GM18867 (cell line): ENCODE results near the gene CPT1C.
A peak's percentile ranks its signal among the peaks of the same experiment; 100 is the strongest.

Source experiments
- ATAC-seq: cut with Tn5 transposase; IDR thresholded peaks from one replicate; pipeline ENCODE4 v1.9.1; 2021; ENCODE audit warnings: mild to moderate bottlenecking, moderate library complexity; ENCODE audit not compliant: unreplicated experiment

CPT1C gene

DNA sequence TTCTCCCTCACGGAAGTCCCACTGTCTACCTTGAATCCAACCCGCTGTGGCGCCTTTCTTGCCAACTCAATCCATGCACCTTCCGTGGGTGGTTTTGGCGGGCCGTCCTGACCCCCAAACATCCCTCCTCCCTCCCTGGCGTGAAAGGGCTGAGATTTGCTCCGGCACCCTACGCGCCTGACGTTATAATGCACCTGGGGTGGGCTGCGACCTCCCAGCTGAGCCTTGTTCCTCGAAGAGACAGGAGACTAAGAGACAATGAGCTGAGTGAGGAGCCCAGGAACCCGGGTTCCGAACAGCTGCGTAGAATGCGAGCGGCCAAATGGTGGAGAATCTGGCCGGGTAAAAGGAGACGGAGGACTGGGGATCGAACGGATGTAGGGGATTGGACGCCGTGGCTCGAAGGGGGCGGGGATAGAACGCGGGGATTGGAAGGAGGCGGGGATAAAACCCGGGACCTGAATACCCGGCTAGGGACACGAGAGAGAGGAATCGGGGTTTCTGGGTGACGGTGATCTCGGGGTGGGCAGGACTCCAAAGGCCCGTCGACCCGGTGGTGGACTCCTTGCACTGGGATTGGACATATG is at the start of gene CPT1C:
CPT1C (plus strand) TSS at position 461 of the 587 bp plus-strand sequence. CDS start 1,137 bp downstream, outside the sequence.
- ATAC-seq = no peak

GRCh38 chr19:49641688-49642491 is 49.0 kb upstream of the CPT1C start, which contains the start of gene SCAF1:
Gene SCAF1, plus strand, starts transcription at chr19:49642209. Its CDS starts 2,818 bp downstream, at chr19:49645027.
- peak; percentile 59 for ATAC-seq

DNA sequence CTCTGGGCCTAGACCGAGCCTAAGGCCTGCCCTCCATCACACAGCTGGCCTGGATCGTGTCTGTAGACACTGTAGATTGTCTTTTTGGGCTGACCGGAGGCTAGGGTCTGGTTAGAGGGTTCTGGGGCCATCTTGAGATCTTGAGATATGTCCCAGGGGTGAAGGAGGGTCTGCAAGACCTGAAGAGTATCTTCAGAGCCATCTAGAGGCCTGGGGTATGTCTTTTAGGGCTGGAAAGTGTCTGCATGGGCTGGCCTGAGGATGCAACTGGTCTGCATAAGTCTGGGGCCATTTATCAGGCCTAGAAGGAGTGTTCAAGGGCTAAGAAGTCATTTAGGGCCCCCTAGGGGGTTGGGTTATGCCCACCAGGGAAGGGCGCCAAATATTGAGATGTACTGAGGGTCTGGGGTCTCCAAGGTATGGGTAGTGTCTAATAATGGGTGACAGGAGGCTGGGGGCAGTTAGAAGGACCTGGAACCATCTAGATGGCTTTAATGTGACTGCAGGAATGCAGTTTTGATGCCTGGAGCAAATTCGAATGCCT is 48.4 kb upstream of the CPT1C start:
- no peak for ATAC-seq

DNA sequence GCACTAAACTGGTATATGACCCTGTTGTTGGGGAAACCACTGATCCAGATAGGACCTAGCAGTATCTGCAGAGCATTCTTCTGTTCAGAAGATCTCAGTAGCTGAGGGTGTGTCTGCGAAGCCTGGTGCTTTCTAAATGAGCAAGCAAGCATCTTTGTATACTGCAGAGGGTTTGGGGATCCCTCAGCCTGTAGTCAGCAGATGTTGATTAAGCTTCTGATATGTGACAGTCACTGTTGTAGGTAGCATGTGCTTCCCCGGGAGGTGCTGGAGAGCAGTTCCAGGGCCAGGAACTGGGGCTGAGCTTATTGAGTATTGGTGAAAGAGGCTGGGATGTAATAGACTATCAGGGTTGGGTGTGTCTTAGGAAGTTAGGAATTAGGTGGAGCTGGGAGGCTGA is 47.5 kb upstream of the CPT1C start:
- no peak for ATAC-seq

DNA sequence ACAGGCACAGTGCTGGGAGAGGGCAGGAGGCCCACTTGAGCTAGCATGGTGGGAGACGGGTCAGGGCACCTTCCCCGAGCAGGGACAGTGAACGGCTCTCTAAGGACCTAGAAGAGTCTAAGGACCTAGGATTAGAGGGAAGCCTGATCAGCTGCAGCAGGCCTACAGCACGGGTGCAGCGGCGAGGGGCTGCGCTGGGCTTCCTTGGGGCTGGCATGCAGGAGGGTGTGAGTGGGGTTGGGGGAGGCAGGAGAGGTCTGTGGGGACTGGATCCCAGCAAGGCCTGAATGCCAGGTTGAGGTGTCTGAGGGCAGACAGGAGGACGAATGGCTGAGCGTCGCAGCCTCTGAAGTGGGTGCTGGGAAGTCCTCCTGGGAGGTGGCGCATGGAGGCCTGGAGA is 45.3 kb upstream of the CPT1C start:
- ATAC-seq = no peak

DNA sequence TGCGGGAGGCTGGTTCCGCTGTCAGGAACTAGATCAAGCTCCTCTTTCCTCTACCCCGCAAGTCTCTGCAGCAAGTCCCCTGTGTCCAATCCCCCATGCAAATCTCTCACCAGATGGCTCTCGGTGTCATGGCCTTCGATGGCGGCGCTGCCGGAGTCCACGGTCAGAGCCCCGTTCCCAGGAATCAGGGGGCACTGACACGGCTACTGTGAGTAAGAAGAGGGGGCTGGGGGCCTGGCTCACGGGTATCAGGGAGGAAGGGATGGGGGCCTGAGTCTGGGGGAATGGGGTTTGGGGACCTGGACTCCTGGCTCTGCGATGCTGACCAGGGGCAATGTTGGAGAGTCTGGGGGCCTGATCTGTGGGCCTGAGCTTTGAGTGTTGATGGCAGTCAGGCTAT is 44.9 kb upstream of the CPT1C start:
- ATAC-seq = no peak

DNA sequence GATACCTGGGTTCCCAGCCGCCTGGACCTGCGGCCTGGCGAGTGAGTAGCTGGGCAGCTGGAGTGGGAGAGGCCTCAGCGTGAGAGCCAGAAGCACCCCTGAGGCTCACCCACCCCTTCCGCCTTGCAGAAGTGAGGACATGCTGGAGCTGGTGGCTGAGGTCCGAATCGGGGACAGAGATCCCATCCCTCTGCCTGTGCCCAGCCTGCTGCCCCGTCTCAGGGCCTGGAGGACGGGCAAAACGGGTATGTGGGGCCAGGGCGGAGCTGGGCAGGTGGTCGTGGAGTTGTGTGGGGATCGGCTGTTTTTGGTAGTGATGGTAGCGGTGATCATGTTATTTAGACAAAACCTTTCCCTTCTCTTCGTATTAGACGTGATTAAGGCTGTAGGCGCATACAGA is 44.3 kb upstream of the CPT1C start:
- ATAC-seq = no peak

GRCh38 chr19:49651029-49651819 is 39.7 kb upstream of the CPT1C start:
- no peak for ATAC-seq

DNA sequence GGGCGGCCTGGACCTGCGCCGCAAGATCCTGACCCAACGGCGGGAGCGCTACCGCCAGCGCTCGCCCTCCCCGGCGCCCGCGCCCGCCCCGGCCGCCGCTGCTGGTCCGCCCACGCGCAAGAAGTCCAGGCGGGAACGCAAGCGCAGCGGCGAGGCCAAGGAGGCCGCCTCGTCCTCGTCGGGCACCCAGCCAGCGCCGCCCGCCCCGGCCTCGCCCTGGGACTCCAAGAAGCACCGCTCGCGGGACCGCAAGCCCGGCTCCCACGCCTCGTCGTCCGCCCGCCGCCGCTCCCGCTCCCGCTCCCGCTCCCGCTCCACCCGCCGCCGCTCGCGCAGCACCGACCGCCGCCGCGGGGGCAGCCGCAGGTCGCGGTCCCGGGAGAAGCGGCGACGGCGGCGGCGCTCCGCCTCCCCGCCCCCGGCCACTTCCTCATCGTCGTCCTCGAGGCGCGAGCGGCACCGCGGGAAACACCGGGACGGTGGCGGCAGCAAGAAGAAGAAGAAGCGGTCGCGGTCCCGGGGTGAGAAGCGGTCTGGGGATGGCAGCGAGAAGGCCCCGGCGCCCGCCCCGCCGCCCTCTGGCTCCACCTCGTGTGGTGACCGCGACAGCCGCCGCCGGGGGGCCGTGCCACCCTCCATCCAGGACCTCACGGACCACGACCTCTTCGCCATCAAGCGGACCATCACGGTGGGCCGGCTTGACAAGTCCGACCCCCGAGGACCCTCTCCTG is 38.9 kb upstream of the CPT1C start:
- ATAC-seq = no peak

DNA sequence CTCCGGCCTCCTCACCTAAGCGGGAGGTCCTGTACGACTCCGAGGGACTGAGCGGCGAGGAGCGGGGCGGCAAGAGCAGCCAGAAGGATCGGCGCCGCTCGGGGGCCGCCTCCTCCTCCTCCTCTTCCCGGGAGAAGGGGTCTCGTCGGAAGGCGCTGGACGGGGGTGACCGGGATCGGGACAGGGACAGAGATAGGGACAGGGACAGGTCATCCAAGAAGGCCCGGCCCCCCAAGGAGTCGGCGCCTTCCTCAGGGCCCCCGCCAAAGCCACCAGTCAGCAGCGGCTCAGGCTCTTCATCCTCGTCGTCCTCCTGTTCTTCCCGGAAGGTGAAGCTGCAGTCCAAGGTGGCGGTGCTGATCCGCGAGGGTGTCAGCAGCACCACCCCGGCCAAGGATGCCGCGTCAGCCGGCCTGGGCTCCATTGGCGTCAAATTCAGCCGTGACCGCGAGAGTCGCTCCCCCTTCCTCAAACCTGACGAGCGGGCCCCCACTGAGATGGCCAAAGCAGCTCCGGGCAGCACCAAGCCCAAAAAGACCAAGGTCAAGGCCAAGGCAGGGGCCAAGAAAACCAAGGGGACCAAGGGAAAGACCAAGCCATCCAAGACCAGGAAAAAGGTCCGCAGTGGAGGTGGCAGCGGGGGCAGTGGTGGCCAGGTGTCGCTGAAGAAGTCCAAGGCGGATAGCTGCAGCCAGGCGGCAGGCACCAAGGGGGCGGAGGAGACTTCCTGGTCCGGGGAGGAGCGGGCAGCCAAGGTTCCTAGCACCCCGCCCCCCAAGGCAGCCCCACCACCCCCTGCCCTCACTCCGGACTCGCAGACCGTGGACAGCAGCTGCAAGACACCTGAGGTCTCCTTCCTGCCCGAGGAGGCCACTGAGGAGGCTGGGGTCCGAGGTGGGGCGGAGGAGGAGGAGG is 38.1 kb upstream of the CPT1C start:
- no peak for ATAC-seq

- no peak for ATAC-seq
Observed at GRCh38 chr19:49653466-49653806, 37.5 kb upstream of the CPT1C start.

GRCh38 chr19:49654581-49654980 is 36.3 kb upstream of the CPT1C start:
- no peak for ATAC-seq

DNA sequence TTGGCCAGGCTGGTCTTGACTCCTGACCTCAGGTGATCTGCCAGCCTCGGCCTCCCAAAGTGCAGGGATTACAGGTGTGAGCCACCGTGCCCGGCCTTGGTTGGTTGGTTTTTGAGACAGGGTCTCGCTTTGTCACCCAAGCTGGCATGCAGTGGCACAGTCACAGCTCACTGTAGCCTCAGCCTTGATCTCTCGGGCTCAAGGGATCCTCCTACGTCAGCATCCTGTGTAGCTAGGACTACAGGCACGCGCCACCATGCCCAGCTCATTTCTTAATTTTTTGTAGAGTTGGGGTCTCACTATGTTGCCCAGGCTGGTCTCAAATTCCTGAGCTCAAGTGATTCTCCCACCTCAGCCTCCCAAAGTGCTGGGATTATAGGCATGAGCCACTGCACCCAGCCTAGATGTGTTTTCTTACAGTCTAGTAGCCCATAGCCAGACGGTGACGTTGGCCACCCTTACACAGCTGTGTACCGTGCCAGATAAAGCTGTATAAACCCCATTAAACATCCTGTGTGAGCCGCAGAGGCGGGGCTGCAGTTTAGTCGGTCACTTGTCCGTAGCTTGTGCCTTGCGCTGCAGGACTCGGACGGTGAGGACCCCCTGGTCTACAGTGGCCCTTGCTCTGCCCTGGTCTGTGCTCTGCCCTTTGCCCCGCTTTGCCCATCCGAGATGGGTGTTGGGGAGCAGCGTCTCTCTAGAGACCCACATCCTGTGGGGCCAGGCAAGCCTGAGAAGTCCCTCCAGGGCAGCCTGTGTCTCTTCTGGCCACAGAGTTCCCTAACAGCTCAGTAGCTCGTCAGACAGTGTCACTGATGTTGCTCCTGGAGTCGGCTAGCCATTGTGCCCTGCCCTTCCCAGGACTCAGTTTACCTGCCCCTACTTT is 35.1 kb upstream of the CPT1C start:
- no peak for ATAC-seq

GRCh38 chr19:49656456-49657109 is 34.3 kb upstream of the CPT1C start:
- ATAC-seq = no peak

DNA sequence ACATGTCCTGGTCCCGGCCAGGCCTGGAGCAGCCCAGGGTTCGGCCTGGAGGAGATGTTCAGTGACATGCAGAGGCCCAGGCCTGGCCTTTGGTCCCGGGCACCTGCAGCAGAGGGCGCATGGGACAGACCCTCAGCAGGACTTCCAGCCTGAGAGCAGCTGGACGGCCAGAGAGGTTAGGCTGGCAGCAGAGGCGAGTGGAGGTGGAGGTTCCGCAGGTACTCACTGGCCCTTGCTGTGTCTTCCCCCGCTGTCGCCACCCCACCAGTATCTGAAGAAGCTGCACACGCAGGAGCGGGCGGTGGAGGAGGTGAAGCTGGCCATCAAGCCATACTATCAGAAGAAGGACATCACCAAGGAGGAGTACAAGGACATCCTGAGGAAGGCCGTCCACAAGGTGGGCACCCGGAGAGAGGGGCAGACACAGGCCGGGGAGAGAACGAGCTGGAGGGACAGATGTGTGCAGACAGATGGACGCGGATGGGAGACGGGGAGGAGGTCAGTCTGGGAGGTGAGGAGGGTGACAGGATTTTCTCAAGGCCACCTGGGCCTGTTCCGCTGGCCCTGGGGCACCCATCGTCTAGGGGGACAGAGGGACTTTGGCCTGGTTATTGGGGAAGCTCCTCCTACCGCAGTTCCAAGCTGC is 33.3 kb upstream of the CPT1C start:
- no peak for ATAC-seq

DNA sequence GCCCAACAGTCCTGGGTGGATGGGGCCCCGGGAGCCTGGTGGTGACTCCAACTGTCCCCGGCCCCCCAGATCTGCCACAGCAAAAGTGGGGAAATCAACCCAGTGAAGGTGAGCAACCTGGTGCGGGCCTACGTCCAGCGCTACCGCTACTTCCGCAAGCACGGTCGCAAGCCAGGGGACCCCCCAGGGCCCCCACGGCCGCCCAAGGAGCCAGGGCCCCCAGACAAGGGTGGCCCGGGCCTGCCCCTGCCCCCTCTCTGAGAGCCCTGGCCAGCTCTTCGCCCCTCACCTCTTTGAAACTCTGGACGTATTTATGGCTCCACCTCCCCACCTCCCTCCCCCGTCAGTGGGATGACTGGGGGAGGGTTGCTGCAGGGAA is 32.8 kb upstream of the CPT1C start:
- ATAC-seq = no peak

DNA sequence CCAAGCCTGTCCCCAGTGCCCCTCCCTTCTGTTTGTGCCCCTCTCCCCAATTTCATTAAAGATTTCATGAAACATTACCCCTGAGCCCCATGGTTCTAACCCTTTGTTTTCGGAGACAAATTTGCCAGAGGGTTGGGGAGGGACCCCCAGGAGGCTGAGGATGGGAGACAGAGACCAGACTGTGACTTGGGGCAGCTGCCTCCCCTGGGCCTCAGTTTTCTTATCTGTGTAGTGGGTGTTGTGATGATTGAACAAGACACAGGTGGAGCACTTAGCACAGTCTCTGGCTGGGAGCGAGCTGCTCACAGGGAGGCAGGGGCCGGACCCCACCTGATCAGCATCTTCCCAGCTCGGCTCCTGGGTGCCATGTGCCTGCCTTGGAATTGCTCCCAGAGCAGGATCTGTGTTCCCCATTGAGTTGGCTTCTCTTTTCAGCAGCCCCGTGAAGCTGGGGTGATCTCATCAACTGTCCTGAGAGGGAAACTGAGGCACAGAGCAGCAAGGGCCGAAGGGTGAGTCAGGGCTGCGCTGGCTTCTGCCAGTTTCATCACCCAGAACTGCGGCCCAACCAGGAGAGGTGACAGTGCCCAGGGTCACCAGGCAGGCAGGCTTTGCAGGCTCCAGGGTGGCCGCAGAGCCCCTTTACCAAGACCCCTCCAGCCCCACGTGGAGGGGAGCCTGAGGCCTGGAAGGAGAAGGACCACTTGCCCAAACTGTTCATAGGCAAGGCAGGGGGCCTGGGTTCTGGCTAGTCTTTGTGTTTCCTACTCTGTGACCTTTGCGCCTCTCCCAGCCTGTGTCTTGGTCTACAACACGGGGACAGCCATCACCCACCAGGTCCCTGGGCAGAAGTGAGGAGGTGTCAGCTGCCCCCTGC is 32.1 kb upstream of the CPT1C start:
- ATAC-seq = no peak
